ENCODE data around the gene CCDC81. TPM values are rescaled to one million over a fixed set of nuclear protein-coding genes. Genes with fewer than 3 reads are reported as not detected.

CCDC81 gene
- total RNA-seq, 1 experiment from 2014 or later: 0.19 TPM

DNA sequence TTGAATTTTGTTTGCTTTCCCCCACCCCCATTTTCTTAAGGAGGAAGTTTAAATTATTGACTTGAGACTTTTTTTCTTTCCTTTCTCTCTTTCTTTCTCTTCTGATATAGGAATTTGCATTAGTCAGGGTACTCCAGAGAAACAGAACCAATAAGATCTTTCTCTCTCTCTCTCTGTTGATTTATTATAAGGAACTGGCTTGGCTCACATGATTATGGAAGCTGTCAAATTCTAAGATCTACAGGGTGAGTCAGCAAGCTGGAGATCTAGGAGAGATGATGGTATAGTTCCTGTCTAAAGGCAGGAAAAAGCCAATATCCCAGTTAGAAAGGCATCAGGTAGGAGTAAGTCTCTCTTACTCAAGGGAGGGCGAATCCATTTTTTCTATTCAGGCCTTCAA lies 64.0 kb downstream of the CCDC81 start:
- DNase-seq (ENCODE audit: low read depth): peak; percentile 81

DNA sequence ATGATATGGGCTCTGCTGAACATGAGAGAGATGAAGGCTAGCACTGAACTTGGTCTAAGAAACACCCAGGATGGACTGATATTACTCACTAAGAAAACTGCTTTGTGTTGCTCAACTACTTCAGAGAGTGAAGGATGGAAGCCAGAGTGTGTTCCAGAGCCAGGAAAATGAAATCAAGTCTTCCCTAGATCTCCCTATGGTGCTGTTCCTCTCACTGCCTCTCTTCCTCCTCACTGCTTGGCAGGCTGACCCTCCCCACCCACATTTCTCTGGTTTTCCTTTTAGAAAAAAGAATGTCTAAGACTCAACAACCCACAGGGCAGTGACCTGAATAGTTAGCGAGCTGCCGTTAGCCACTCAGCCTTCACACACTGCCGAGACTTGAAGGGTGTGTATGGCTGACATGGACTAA lies 65.6 kb downstream of the CCDC81 start:
- DNase-seq (ENCODE audit: low read depth): no peak

DNA sequence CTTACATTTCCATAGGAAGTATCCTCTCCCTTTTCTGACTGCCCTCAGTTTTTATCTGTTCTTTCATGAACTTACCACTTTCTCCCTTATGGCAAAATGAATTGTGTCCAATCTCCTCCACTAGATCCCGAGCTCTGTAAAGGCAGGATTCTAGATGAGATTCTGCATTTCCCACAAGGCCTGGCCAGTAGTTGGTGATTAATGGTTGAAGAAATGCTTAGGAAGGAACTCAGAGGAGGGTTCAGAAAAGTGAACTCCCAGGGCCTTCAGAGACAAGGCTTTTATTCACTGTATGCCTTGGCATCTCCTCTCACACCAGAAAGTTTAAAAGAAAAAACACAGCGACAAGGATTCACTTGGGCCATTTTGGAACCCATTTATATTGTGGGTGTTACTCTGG lies 66.2 kb downstream of the CCDC81 start:
- no peak for DNase-seq (ENCODE audit: low read depth)

DNA sequence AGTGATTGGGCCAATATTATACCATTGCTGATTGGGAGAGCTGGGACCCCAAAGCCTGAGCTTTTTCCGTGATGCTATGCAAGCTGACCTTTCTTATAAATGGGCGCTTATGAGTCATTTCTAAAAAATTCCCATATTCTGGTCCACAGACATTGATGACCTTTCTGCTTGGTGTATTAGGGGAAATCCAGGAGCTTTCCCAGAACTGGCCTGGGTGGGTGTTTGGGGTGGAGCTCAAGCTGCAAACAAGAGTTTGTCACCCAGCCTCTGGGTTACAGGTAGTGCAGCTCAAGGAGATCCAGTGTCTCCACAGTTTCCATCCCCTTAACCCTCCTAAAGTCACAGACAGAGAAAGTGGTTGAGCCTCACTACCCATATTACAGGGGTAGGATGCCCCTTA lies 67.7 kb downstream of the CCDC81 start:
- DNase-seq (ENCODE audit: low read depth): peak; percentile 15

DNA sequence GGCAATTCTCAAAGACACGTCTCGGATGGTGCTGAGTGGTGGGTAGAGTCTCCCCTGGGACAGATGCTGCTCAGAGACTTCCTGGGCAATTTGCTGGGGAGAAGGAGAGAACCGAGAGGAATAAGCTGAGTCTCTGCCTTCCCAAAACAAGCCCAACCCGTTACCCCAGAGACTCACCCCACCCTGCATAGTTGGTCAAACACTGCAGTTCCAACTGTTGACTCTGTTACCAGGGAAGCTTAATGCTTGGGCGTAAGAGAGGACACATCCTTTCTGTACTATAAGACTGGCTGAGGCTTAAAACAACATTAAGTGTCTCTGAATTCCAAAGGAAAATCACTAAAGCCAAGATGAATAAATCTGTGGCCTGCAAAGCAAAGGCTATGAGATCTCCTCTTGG lies 68.1 kb downstream of the CCDC81 start:
- no peak for DNase-seq (ENCODE audit: low read depth)

DNA sequence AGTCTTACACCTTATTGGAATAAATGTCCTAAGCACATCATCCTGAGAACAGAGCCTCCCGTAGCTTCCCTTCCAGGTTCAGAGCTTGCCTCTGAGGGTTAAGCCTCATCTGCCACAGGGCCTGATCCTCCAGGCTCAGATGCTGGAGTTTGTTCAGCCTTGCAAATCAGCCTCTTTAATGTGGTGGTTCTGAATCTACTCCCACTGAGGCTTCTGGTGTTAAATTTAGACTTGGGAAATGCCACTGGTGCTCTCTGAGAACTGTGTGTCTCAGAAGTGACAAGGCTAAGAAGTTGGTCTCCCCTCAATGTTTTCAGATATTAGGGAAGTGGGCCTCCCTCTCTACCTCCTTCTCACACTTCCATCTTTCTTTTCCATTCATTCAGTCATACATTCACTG lies 68.7 kb downstream of the CCDC81 start:
- no peak for DNase-seq (ENCODE audit: low read depth)

DNA sequence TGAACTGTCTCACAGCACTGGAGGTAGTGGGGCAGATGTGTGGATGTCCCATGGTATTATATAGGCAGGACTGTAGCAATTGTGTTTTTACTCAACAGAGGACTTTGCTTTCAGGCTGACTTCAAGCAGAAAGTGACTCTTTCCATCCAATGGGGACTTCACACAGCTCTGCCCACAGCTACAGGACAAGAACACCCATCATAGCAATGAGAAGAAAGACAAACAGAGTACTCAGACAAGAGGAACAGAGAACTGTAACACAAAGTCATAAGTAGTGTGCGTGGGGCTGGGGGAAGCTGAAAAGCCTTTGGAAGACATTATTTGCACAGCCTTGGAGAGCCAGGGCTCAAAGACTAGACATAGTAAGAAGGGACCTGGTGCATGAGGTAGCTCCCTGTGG lies 70.3 kb downstream of the CCDC81 start:
- DNase-seq (ENCODE audit: low read depth): no peak

DNA sequence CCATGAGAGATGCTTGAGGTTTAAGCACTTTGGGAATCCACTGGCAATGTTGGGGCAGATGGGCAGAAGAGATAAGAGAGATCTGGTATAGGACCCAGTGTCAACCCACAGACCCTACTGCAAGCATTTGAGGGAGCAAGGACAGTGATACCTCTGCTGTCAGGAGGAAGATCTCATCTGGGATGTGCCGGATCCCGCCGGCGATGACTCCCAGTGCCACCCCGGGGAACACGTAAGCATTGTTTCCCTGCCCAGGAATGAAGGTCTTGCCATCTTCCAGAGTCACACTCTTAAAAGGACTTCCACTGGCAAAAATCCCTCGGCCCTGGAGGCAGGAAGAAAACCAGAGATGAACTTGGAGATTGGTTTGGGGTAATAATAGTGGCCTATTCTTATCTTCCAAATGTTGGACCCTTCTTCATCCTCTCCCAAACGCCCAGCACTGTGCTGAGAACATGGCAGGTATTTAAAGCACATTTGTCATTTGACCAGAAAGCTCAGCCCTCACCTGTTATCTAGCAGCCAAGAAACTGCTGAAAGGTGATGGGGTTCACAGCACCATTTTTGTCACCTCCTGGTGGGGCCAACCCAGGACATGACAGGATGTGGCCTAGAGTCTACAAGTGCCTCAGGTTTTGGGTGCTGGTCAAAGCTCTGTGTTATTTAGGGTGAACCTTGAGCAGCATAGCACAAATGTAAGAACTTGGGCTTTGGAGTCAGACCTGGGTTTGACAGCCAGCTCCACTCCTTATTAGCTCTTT lies 71.7 kb downstream of the CCDC81 start:
- DNase-seq (ENCODE audit: low read depth): no peak

DNA sequence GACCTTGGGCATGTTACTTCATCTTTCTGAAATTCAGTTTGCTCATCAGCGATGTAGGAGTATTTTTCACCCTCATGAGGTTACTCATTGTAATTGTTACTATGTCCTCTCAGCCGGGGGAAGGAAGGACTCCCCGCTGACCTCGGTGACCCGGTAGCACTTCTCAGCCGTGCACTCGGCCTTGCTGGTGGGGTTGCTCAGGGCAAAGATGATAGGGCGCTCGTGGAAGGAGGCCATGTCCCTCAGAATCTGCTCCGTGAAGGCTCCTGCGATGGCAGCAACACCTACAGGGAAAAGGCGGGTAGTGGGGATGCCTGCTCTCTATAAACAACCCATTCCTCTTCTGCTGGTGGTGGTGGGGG lies 72.2 kb downstream of the CCDC81 start:
- no peak for DNase-seq (ENCODE audit: low read depth)

DNA sequence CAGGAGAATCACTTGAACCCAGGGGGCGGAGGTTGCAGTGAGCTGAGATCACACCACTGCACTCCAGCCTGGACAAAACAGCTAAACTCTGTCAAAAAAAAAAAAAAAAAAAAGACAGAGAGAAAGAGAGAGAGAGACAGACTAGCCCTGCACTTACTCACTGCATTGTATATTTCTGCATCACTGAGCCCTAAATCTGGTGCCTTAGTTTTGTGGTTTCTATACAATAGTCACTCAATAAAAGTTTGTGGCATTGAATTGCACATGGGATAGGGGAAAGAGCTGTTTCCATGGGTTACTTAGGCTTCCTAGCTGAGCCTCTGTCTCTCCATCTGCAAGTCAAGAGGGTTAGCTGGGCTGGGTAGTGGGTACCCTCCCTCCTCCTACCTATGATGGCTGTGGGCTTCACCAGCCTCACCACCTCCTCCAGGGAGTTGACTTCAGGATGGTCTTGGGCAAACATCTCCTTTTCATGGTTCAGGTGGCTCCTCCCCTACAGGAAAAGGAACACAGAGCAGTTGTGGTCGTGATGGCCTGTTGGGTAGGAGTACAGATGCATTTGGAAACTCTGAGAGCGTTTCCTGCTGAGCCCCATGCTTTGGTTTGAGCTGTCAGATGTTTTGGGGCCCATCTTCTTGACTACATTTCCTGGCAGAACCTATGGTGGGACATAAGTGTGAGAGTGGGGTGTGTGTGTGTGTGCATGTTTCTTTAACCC lies 73.2 kb downstream of the CCDC81 start:
- no peak for DNase-seq (ENCODE audit: low read depth)

DNA sequence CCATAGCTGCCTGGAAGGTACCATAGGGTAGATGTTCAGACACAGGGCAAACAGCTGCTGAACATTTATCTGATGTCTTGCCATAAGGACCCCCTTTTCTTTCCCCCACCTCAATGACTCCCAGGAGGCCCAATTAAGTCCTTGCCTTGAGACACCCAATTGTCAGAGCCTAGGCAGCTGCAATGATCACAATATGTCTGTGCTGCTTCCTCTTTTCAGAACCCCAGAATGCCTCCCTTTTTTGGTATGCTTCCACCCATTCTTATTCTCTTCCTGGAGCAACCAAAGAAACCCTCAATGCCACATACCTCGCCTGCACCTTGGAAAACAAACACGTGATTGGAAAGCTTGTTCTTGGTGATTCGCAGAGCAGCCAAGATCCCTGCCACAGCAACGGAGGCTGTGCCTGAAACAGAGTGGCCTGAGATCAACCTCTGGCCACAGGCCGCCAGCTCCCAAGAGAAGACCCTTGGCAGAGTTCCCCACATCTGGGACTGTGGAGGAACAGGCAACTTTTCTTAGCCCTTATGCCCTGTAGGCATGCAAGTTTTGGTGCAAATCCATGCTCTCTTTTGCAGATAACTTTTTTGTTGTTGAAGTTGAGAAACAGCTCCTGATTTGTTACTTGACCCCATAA lies 75.4 kb downstream of the CCDC81 start:
- no peak for DNase-seq (ENCODE audit: low read depth)

DNA sequence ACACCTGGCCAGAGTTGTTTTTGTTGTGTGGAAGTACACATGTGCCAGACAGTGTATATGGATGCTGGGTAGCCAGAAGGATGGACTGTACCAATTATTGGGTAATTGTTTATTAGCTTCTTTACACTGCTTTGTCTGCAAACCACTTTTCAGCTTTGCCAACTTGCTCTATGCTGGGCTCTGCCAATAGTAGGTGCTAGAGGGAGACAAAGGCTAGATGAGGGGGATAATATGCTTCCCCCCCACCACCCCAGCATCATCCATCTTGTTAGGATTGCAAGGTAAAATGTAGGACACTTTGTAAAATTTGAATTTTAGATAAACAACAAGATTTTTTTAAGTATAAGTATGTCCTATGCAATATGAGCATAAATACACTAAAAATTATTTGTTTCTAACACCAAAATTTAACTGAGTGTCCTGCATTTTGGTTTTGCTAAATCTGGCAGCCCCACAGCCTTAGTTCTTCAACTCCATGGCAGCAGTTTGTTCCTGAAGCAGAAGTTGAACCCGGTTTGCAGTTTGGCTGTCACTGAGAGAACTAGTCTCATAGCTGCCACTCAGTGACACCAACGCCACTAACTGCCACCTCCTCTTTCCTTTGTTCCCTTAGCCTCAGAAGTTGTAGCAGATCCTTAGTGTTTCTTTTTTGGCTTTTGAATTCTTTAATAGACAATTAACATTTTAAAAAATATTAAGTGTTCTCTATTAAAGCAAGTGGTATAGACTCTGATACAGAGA lies 78.8 kb downstream of the CCDC81 start:
- DNase-seq (ENCODE audit: low read depth): no peak

DNA sequence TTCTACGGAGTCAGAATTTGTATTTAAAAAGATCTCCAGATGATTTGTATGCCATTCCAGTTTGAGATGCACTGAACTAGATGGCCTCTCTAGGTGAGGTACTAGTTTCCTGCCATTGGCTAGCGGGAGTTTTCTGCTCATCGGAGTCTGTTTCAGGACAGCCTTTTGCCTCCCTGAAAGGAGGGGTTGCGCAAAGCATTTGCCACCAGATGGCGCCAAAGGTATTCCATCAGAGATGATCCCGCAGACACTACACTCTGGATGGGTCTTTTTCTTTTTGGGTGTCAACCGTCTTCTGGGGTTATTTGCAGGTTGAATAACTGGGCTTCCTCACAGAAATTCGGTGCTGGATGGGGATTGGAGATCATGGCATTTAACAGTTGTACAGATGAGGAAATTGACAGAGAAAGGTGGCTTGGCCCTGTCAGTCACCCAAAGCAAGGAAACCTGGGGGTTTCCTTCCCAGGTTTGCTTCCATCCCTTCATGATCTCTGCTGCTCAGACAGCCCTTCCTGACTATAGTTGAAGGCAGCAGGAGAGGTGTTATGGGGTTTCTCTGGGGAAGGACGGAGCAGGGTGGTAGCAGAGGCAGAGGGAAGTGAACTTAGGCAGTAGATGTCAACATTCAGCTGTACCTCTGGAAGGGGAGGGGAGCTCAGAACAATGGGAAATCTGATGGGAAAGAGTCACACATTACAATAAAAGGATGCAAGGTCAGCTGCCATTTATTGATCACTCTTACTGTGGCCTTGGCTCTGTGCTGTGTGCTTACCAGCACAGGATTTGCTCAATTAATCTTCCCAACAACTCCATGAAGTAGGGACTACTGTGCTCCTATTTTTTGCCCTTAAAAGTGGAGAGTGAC lies 81.6 kb downstream of the CCDC81 start:
- DNase-seq (ENCODE audit: low read depth): peak; percentile 82

DNA sequence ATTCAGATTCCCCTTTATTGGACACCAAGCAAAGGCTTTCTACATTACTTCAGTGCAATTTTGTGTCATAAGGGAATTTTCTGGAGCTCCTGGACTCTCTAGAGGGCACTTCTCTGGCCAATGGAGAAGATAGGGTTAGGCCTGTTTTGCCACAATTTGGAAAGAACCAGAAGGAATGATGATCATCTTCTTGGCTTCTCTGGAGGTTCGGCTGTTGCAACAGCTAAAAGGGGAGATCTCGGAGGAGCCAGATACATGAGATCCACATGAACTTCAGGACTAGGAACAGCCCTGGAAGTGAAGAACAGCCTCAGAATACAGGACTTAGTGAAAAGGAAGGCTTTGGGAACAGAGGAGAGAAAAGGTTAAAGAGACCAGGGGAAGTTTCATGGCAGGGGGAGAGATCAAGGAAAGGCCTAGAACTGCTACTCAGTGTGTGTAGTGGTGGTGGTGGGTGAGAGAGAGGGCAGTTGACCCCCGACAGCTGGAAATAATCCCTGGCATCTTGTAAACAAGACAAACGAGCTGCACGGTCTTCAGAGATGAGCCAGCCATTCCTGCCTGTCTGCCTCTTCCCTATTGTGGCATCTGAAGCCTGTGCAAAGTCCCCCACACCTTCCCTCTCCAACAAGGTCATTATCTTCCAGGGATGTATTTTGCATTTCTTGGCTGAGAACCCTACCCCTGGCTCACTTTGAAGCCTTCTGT lies 83.8 kb downstream of the CCDC81 start:
- no peak for DNase-seq (ENCODE audit: low read depth)

DNA sequence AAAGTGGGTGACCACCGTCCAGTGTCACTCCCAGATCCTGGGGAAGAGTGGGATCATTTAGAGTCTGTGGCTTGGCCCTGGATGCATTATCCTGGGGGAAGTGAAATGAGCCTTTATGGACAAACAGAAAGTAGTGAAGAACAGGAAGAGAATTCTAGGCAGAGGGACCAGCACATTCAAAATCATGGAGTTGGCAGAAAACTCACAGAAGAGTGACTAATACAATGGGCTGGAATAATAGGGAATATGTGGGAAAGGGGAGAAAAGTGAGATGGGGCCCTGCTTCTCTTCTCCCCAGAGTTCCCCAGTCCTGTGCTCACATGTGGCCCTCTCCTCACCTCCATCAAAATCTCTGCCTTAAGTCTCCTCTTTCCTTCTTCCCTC lies 84.3 kb downstream of the CCDC81 start:
- DNase-seq (ENCODE audit: low read depth): peak; percentile 72

DNA sequence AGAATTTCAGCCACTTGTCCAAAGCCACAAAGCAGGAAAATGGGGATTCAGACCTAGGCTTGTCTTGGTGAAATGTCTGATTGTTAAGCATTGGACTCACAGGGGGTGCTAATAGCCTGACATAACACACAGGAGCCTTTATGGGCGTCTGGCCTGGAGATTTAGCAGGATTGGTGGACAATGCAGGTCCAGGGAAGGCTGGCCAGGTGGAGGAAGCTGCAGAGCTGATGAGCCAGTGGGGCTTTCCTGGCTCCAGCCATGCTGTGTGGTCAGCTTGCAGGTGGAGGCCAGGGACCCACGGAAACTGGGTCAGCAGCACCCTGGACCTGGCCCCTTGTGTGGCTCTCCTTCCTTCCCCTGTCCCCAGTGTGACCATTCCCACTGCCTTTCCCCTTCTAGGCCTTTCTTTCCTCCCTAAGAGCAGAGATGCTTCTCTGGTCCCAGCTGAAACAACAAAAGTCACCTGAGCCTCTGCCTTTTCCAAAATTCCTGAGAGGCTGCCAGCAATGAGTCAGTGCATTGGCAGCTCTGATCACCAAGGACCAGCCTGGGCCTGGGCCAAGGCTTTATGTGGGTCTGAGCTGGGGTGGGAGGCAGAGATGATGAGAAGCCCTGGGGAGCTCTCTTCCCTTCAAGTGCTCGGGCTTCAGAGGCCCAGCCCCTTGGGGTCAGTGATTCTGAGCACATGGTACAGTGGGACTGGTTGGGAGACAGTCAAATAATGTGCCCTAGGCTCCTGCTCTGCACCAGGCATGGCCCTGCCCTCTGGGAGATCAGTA lies 85.2 kb downstream of the CCDC81 start:
- DNase-seq (ENCODE audit: low read depth): peak; percentile 98

DNA sequence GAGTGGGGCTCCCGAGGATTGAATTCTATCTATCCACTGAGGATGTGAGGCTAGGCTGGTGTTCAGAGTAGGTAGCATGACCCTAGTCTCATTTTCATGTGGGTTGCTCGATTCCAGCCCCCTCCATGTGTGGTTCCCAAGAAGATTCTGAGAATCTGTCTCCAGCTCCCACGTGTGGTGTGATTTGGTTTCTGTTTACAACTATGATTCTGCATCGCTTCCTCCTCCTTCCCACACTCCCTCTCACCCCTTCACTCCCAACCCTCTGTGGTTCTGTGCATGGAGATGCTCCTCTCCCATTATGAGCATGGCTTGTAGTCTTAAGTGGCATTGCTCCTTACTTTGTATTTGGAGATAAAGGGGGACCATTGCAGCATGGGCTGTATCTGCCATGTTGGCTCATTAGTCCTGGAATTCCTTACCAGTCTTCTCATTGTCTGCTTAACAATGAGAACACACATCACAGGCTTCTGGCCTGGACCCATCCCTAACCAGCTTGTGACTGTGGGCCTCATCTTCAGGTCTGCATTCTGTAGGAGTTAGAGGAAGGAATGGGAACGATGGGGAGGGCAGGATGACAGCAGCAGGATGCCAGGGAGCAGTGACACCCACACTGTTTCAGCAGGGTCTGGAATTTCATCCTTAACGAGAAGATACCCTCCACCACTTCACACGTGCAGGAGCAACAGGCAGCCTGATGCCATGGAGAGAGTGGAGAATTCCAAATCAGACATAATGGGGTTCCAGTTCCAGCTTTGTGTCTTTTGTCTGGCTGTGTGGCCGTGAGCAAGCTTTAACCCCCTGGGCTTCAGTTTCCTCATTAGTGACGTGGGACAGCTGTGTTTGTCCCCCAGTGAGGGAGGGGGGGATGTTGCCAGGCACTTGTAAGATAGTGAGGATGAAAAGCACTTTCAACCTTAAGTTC lies 86.0 kb downstream of the CCDC81 start:
- DNase-seq (ENCODE audit: low read depth): peak; percentile 54

DNA sequence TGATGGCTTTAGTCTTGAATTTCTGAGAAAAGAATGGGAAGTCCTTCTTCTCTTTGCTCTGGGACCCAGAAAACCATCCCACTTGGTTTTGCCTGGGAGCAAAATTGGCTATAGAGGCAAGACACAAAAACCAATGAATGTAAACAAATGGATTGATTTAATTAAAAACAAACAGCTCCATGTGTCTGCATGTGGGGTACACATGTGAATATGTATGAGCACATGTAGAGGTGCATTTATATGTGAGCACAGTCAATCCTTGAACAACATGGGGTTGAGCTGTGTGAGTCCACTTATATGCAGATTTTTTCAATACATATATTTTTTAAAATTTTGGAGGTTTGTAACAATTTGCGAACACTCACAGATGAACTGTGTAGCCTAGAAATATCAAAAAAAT lies 87.2 kb downstream of the CCDC81 start:
- DNase-seq (ENCODE audit: low read depth): no peak

Measured in HT1080 (cell line).